ENCODE data around the gene GSG1L.

The GSG1L gene

GRCh38 chr16:28078261-28078660 lies 14.7 kb upstream of the GSG1L start:
- ChIA-PET CTCF (no interaction called here), POLR2A (no interaction called here)
- TF ChIP-seq ZNF384 (IDR thresholded peaks at IDR 0.05), result no peak
- TF ChIP-seq TARDBP (IDR thresholded peaks at IDR 0.05), result no peak
- no peak for DNase-seq (ENCODE audit: extremely low spot score)

GRCh38 chr16:28073836-28074235 lies 10.3 kb upstream of the GSG1L start:
- ChIA-PET POLR2A (no interaction called here), CTCF (no interaction called here)
- DNase-seq (ENCODE audit: extremely low spot score), result no peak
- TF ChIP-seq FOXA1 (IDR thresholded peaks at IDR 0.05) (no peak), ELF4 (IDR thresholded peaks at IDR 0.05) (no peak), BHLHE40 (IDR thresholded peaks at IDR 0.05; ENCODE audit: borderline replicate concordance) (no peak), FOXK2 (IDR thresholded peaks at IDR 0.05) (no peak), ARNT (IDR thresholded peaks at IDR 0.05) (no peak), CTBP1 (IDR thresholded peaks at IDR 0.05; ENCODE audit: borderline replicate concordance) (no peak)

GRCh38 chr16:28072087-28072486 lies 8.6 kb upstream of the GSG1L start:
- CTCF ChIA-PET, result interaction anchor here (0.6 to 0.7 kb wide), 2 partner anchors 438 to 571 kb away, joined by 3 read pairs; no protein-coding TSS in a partner anchor
- POLR2A ChIA-PET, result no interaction called here
- TF ChIP-seq NFRKB (IDR thresholded peaks at IDR 0.05), result no peak
- no peak for TF ChIP-seq L3MBTL2 (conservative IDR thresholded peaks at IDR 0.05)
- no peak for TF ChIP-seq ZNF384 (IDR thresholded peaks at IDR 0.05)
- no peak for TF ChIP-seq CTBP1 (IDR thresholded peaks at IDR 0.05; ENCODE audit: borderline replicate concordance)
- TF ChIP-seq SUZ12 (IDR thresholded peaks at IDR 0.05), result no peak
- TF ChIP-seq TARDBP (IDR thresholded peaks at IDR 0.05), result no peak
- no peak for TF ChIP-seq FOXM1 (IDR thresholded peaks at IDR 0.05; ENCODE audit: borderline replicate concordance)
- TF ChIP-seq ELF4 (IDR thresholded peaks at IDR 0.05), result no peak
- no peak for TF ChIP-seq LEF1 (IDR thresholded peaks at IDR 0.05; ENCODE audit: borderline replicate concordance)
- no peak for TF ChIP-seq FOXA1 (IDR thresholded peaks at IDR 0.05)
- no peak for TF ChIP-seq SP1 (IDR thresholded peaks at IDR 0.05)
- TF ChIP-seq ARNT (IDR thresholded peaks at IDR 0.05), result no peak
- TF ChIP-seq HDGF (IDR thresholded peaks at IDR 0.05; ENCODE audit: borderline replicate concordance), result no peak
- no peak for TF ChIP-seq FOXK2 (IDR thresholded peaks at IDR 0.05)
- TF ChIP-seq BHLHE40 (IDR thresholded peaks at IDR 0.05; ENCODE audit: borderline replicate concordance), result no peak
- no peak for TF ChIP-seq PKNOX1 (IDR thresholded peaks at IDR 0.05)
- DNase-seq (ENCODE audit: extremely low spot score), result no peak

GRCh38 chr16:28069971-28070794 lies 6.7 kb upstream of the GSG1L start:
- CTCF ChIA-PET, result interaction anchor here (1.0 to 1.9 kb wide), 7 partner anchors 12 to 430 kb away, joined by 3 to 10 read pairs (median 4); no protein-coding TSS in a partner anchor
- TF ChIP-seq ARNT (IDR thresholded peaks at IDR 0.05), result no peak
- TF ChIP-seq HDGF (IDR thresholded peaks at IDR 0.05; ENCODE audit: borderline replicate concordance), result no peak
- no peak for TF ChIP-seq PKNOX1 (IDR thresholded peaks at IDR 0.05)
- TF ChIP-seq FOXK2 (IDR thresholded peaks at IDR 0.05), result no peak
- no peak for TF ChIP-seq SUZ12 (IDR thresholded peaks at IDR 0.05)
- no peak for TF ChIP-seq L3MBTL2 (conservative IDR thresholded peaks at IDR 0.05)
- TF ChIP-seq SP1 (IDR thresholded peaks at IDR 0.05), result no peak
- TF ChIP-seq ZNF384 (IDR thresholded peaks at IDR 0.05), result no peak
- no peak for TF ChIP-seq CTBP1 (IDR thresholded peaks at IDR 0.05; ENCODE audit: borderline replicate concordance)
- TF ChIP-seq ELF4 (IDR thresholded peaks at IDR 0.05), result no peak
- no peak for TF ChIP-seq TARDBP (IDR thresholded peaks at IDR 0.05)
- no peak for TF ChIP-seq LEF1 (IDR thresholded peaks at IDR 0.05; ENCODE audit: borderline replicate concordance)
- no peak for TF ChIP-seq FOXM1 (IDR thresholded peaks at IDR 0.05; ENCODE audit: borderline replicate concordance)
- TF ChIP-seq FOXA1 (IDR thresholded peaks at IDR 0.05), result no peak
- no peak for TF ChIP-seq BHLHE40 (IDR thresholded peaks at IDR 0.05; ENCODE audit: borderline replicate concordance)
- DNase-seq (ENCODE audit: extremely low spot score), result no peak
- POLR2A ChIA-PET, result no interaction called here

- ChIA-PET CTCF (interaction anchor here (1.1 kb wide), 1 partner anchor 429 kb away, joined by 4 read pairs; no protein-coding TSS in a partner anchor), POLR2A (no interaction called here)
- TF ChIP-seq FOXM1 (IDR thresholded peaks at IDR 0.05; ENCODE audit: borderline replicate concordance) (no peak), BHLHE40 (IDR thresholded peaks at IDR 0.05; ENCODE audit: borderline replicate concordance) (no peak), NFRKB (IDR thresholded peaks at IDR 0.05) (no peak), ZNF384 (IDR thresholded peaks at IDR 0.05) (no peak), ELF4 (IDR thresholded peaks at IDR 0.05) (no peak), L3MBTL2 (conservative IDR thresholded peaks at IDR 0.05) (no peak), HDGF (IDR thresholded peaks at IDR 0.05; ENCODE audit: borderline replicate concordance) (no peak), PKNOX1 (IDR thresholded peaks at IDR 0.05) (no peak), ARNT (IDR thresholded peaks at IDR 0.05) (no peak), CTBP1 (IDR thresholded peaks at IDR 0.05; ENCODE audit: borderline replicate concordance) (no peak), LEF1 (IDR thresholded peaks at IDR 0.05; ENCODE audit: borderline replicate concordance) (no peak), SP1 (IDR thresholded peaks at IDR 0.05) (no peak)
- DNase-seq (ENCODE audit: extremely low spot score), result no peak
Measured at GRCh38 chr16:28068976-28069375, 5.5 kb upstream of the GSG1L start.
